ENCODE results near the gene SFXN5.
"Not testable (repeated sequence)": the region's sequence is repeated elsewhere in the genome, so short reads cannot be mapped to it uniquely, and the experiment has no call there.

SFXN5 gene

DNA sequence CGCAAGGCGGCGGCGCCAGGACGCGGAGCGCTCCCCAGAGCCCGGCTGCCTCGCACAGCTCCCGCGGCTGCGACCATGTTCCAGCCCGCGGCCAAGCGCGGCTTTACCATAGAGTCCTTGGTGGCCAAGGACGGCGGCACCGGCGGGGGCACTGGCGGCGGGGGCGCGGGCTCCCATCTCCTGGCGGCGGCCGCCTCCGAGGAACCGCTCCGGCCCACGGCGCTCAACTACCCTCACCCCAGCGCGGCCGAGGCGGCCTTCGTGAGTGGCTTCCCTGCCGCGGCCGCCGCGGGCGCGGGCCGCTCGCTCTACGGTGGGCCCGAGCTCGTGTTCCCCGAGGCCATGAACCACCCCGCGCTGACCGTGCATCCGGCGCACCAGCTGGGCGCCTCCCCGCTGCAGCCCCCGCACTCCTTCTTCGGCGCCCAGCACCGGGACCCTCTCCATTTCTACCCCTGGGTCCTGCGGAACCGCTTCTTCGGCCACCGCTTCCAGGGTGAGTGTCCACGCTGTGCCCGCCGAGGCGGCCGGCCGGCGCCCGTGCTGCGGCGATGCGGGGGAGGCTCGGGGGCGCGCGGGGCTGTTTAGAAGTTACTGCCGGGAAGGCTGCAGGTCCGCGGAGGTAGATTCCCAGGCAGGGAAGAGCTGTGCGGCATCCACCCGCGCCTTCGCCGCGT, 153.5 kb downstream of the SFXN5 start:
- peak; percentile 58 for DNase-seq

DNA sequence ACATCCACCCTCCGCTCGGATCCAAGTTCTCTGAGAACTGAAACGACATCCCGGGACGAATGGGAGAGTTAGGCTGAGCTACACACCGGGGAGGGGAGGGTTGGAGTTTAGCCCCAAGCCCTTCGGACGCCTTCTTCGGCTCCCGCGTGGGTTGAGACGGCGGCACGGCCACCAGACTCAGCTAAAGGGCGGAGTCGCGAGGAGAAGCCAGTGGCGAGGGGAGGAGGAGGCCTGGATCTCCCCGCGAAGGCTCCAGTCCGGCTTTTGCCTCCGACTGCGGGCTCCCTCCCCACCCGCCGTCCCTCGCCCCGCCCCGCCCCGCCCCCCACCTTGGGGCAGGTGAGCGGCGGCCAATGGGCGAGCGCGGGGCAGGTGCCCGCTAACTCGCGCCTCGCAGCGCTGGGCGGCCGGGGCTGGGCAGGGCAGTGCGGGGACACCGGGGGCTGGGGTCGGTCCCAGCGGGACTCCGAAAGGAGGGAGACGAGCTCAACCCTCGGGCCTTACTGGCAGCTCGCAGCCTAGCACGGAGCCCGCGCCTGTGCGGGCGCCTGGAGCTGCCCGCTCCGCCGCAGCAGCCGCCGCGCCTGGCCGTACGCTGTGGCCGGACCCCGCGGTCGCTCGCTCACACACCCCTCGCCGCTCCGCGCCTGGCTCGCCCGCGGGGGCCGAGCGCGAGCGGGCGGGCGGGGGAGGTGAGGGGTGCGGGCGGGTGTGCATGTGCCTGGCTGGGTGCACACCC, 154.2 kb downstream of the SFXN5 start, which contains the start of gene EMX1:
TSS of gene EMX1 (plus strand) at position 382 of the 739 bp plus-strand sequence. CDS start at position 716, 334 bp downstream.
- peak; percentile 81 for DNase-seq

DNA sequence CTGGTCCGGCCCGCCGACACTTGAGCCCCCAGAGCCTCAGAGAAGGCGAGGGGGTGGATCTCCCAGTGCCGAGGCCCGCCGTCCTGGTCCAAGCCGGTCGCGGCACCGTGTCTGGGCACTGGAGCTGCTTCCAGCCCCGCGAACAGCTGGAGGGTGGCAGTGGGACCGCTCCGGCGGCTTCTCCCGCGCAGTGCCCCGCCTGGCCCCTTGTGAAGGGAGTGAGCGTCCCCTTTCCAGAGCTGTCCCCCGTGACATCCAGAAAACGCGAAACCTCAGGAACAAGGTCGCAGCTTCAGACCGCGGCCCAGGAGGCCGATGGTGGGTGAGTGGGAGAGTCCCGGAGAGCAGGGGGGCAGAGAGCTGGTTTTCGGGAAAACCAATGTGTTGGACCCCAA, 154.8 kb downstream of the SFXN5 start:
- DNase-seq = no peak

DNA sequence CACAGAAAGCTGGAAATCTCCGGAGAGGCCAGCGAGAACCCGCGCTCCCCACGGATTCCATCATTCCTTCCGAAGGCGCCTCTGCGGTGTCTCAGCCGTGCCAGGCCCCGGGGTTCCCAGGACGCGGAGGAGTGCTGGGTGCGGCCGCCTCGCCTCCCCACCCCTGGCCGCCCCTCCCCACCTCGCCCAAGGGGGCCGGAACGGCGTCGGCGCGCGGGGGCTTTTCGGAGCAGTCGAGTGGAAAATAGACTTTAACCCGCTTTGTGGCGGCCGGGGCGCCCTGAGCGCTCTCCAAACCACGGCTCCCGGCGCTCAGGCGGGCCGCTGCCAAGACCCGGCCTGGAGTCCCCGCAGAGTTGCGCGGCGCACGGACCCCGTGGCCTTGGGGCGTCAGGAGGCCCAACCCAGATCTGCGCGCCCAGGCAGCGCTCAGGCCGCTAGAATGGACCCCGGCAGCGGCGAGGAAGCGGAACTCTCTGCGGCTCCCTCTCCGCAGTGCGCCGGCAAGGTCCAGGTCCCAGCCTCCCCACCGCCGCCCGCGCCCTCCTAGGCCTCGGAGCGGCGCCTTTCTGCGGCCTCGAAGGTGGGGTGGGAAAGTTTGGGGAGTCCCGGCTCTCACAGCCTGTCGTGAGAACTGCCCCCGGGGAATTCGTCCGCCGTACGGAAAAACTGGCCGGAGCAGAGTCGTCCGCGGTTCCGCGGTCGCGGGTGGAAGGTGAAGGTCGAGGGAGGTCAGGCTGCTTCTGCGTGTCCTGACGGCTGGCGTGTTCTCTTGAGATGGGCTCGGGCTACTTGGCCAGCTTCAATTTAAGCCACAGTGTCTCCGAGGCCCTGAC, 155.4 kb downstream of the SFXN5 start:
- peak; percentile 79 for DNase-seq

DNA sequence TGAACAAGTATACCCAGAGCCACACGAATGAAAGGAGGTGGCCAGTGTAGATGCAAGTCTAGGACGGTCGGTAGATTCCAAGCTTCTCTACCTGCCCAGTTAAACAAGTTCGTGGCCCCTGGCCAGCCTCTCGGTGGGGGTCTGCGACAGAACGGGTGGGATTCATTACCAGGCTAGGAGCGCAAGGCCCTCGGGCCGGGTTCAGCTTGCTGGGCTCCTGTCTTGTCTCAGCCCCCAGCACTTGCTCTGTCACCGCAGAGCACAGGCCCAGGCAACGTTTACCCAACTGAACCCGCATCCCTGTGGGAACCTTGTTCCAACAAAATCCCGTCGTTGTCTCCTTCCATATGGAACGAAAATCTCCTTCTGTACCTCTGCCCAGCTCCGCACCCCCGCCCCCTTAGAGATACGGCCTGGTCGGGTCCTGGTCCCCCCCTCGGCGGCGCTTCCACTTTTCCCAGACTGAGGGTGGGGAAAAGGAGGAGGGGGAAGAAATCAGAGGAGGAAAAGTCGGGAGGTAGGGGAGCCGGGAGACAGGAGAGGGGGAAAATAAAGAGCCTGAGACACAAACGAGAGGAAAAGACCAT, 156.1 kb downstream of the SFXN5 start:
- DNase-seq = no peak

DNA sequence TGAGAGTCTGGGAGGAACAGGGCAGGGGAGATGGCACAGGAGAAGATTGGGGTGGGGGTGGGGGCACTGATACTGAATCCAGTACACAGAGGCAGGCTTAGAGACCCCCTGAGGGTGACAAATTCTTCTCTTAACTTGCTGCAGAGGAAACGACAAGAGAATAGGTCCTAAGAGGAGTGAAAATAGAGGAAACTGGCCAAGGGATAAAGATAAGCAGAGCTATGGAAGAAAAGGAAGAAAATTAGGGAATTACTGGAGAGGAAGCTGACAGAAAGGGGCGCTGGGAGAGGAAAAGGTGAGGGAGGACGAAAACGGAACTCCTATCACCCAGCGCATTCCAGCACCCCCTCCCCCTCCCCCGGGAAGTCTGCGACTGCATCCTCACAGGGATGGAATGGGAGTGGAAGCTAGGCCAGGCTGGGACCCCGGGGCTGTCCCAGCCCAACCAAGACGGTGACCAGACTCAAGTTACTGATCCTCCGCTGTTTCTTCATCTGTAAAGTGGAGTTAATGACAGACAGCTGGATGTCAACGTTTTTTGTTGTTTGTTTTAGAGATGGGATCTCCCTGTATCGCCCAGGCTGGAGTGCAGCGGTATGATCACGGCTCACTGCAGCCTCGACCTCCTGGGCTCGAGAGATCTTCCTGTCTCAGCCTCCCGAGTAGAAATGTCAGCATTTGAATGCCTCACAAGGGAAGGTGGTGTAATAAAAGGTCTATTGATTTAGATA, 156.8 kb downstream of the SFXN5 start:
- no peak for DNase-seq

DNA sequence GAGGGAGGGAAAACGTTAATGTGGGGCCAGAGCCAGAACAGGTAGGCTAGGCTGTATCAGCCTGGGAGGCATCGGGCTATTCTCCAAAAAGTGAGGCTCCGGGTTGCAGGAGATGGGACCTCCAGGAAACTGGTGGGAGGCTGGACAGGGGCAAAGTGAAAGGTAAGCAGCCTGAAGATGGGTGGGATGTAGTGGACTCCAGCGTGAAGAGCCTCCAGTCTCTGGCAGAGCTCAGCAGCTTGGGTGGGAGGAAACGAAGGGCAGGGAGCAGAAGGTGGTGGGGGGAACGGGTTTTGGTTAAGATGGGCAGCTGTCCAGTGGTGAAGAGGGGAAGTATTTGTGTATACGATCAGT, 157.3 kb downstream of the SFXN5 start:
- DNase-seq = no peak

DNA sequence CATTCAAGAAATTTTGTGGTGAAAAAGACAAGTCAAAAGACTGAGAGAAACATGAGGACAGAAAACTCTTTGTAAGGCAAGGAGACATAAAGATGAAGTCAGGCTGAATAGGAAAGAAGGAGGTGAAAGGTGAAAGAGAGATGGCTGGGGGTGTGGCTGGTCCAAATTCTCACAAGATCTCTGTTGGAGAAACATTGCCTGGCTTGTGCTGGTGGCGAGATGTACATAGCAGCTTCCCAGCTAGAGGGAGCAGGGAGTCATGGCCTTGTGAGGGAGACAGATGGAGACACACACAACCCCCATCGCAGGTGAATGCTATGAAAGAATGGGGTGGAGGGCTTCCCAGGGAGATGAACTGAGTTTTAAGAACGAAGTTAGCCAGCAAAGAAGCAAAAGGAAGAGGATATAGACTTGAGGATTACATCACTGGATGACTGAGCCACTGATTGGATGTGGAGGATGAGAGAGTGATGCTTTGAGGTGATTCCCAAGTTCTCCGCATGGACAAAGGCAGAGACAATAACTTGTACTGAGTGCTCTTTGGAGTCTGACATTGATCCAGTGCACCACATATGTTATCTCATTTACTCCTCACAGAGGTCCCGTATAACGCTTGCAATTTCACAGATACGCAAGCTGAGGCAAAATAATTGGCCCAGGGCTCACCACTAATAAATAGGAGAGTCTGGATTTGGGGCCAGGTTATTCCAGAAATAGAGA, 157.9 kb downstream of the SFXN5 start:
- no peak for DNase-seq

DNA sequence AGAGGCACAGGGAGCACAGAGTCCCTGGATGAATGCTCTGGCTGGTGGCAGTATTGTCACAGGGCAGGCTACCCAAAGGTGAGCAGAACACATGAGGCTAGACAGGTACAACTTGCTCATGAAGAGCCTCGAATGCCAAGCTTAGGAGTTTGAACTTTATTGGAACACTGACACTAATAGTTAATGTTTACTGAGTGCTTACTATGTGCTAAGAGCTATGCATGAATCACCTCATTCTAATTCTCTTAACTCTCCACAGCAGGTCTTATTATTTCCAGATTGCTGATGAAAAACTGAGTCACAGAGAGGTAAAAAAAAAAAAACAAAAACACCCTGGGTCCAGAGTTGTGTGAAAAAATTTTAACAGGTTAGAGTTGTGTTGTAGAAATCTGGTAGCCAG, 160.3 kb downstream of the SFXN5 start:
- no peak for DNase-seq

DNA sequence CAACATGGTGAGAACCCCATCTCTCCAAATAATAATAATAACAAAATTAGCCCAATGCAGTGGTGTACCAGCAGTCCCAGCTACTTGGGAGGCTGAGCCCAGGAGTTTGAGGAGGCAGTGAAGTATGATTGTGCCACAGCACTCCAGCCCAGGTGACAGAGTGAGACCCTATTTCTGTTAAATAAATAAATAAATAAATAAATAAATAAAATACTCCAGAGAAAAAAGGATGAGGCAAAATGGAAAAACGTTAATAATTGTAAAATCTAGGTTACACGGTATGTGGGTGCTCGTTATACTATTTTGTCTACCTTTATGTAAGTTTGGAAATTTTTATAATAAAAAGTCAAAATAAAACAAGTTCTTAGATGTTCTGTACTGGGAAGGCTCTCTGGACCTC, 162.8 kb downstream of the SFXN5 start:
- DNase-seq = no peak

DNA sequence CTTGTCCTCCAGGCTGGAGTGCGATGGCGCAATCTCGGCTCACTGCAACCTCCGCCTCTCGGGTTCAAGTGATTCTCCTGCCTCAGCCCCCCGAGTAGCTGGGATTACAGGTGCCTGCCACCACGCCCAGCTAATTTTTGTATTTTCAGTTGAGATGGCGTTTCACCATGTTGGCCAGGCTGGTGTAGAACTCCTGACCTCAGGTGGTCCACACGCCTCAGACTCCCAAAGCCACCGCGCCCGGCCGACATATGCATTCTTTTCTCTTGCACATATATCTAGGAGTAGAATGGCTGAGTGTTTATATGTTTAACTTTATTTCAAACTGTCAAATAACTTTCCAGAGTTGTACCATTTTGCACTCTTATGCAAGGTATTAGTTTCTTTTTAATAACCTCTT, 164.1 kb downstream of the SFXN5 start:
- DNase-seq = not testable (repeated sequence)

DNA sequence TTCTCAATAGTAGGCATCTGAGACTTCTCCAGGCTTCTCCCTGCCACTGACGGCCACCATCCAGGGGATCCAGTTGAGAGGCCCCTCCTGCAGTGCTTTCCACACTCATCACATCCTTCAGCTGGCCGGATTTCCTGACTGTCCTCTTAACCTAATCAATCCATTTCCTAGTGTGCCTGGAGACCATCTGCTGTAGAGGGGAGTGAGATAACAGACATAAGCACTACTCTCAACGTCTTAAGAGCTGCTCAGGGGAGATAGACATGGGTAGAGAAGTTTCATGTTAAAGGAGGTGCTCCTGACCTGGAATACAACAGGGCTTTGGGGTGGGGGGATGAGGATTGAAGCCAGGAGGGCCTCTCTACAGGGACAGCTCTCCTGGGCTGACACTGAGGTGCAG, 170.1 kb downstream of the SFXN5 start:
- no peak for DNase-seq

DNA sequence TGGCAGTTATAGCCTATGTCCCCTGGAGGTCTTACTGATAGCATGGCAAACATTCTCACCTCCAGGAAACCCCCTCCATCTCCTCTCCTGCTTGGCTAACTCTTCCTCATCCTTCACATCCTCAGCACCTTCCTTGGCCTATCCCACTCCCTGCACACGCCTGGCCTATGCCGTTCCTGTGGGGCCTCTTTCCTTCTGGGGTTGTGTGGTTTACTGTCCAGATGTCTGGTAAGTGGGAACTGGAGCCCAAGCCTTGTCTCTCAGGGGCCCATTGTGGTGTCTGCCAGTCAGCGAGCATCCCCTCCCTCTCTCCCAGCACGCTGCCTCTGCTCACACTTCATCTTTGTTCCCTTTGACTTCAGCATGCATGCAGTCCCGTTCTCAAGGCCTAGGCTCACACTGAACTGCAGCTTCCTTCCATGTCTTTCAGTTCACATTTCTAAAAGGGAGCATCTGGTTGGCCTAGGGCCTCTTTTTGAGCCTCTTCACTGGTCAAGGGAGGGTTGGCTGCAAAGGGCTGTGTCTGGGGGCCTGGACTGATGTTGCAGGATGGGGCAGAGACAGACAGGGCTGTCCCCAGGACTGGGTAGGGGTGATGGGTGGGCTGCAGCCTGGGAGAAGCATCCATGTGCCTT, 171.2 kb downstream of the SFXN5 start:
- DNase-seq = no peak

DNA sequence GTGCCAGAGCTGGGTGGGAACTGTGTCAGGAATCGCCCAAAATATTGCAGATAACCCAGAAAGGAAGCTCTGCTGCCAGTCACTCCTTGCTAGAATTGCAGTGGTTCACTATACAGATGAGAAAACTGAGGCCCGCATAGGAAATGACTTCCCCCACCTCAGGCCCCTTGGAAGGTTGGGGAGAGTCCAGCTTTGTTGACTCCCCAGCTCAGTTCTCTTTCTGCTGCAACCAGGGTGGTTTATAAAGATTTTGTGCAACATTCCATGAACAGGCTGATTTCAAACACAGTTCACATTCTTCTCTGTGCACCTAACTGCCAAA, 173.0 kb downstream of the SFXN5 start:
- DNase-seq = no peak

DNA sequence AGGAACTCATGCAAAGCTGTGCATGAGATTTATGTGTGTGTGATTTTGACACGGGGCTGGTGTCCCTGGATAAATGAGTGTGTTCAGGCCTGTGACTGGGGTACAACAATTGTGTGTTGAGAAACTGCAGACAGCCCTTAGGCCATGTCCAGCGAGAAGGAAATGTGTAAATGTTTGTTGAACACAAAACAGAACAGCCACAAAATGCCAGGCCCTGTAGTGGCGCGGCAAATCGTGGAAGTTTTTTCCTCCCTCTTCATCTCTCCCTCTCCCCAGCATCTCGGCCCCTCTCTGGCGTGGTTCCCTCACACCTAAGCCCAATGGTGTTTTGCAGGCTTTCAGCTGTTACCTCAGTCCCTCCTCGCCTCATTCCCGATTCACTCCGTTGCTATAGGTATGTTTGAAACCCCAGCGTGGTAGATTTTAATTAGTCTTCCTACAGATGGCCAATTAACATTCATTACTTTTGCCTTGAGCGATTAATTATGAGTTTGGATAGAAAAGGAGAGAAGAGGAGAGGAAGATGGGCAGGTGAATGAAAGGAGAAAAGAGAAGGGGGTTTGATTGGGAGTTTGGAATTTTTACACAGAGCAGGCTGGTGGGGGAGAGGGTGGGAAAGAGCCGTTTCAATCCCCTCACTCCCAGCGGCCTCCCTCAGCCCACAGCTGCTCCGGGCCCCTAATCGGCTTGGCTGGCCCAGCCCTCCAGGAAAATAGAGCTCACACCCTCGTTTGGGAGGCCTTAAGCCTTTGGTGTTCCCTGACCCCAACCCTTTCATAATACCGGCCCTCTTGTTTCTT, 173.5 kb downstream of the SFXN5 start:
- no peak for DNase-seq

DNA sequence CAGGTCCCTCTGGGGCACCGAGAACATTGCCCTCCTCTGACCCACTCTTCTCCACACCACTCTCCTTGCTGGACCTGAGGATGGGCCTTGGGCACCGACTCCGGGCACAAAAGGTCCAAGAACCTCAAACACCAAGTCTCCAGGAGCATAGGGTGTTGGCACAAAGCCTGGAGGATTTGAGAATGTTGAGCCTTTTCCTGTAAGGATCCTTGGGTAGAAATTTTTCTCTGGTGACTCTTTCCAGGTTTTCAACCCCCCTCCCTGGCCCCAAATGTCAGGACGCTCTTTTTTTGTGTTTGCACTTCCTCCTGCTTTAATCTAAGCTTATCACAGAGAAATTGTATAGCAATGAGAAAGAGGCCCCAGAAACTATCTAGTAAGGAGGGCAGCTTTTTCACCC, 175.1 kb downstream of the SFXN5 start:
- no peak for DNase-seq

DNA sequence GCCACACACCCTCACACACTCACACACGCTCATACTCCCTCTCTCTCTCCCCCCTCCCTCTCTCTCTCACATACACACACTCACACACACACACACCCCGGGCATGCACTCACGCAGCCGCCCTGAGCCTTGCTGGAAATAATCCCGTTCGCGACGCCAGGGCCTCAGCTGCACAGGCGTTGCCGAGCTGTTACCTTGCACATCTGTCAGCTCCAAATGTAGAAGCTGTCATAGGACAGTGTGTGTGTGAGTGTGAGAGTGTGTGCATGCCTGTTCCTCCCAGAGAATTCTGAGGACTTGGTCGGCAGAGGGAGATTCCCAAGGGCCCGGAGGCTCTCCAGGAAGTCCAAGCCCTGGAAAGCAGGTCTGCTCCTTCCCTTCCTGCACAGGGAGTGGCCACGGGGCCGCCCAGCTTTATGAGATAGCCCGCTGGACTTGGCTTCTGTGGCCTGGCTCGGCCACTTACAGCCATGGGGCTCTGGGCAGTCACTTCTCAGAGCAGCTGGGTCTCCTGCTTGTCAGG, 175.7 kb downstream of the SFXN5 start:
- no peak for DNase-seq

DNA sequence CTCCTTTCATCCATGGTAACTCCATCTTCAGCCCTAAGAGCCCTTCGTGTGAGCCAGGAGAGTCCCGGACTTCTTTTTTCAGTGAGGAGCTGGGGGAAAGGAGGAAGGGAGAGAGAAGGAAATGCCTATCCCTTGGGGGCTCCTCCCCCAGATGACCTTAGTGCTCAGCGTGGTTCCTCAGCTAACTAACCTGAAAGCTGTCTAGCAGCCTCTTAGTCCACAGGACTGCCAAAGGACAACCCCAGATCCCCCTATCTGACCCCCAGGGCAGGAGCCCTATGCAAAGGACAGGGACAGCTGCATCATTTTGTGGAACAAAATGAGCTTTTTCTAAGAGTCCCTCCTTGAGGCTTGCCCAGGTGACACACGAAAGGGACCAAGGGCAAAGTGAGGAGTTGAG, 176.4 kb downstream of the SFXN5 start:
- DNase-seq = no peak

DNA sequence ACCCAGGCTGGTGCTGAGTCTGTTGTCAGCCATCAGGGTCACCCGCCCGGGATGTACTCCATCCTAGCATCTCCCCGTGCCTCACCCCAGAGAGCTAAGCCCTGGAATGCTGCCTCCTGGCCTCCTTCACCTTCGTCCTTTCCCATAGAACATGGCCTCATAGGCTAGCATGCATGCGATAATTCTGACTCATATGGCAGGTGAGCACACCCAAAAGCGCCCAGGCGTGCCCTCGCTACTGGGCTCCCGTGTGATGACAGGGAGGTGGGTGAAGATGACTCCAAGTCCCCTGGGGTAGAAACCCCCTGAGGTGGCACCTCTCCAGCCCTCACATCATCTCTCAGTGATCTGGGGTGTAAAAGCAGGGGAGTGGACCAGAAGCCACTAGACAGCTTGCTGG, 177.0 kb downstream of the SFXN5 start:
- DNase-seq = no peak

DNA sequence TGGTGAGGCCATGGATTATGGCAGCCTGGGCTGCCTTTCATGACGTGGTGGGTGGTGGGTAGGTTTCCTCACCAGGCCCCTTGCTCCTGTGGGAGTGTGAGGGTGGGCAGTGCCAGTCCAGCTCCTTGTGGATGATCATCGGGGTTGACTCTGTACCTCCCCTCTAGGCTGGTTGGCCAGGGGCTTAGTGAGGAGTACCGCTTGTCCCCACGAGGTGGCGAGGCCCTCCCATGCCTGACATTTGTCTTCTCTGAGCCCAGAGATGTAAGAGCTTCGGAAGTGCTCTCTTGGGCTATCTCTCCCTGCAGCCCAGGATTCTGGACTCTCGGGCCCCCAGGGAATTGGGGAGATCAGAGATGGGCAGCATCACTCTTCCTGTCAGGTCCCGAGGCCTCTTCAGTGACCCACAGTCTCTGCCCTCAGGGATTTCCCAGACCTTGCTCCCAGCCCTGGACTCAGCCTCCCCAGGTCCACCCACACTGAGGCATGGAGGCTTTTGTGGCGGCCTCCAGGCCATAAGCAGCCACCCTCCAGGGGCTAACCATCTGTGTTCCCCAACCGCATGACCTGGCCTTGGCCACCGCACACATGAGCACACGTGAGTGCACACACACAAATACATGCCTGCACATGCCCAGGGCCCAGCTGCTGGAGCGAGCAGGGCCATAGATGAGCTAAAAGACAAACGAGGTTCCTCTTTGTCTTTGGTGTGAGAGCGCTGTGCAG, 177.8 kb downstream of the SFXN5 start:
- DNase-seq = peak; percentile 72
